Measurements from ENCODE around the gene GEMIN2.
"Not testable (repeated sequence)": the region's sequence is repeated elsewhere in the genome, so short reads cannot be mapped to it uniquely, and the experiment has no call there.

Gene GEMIN2

DNA sequence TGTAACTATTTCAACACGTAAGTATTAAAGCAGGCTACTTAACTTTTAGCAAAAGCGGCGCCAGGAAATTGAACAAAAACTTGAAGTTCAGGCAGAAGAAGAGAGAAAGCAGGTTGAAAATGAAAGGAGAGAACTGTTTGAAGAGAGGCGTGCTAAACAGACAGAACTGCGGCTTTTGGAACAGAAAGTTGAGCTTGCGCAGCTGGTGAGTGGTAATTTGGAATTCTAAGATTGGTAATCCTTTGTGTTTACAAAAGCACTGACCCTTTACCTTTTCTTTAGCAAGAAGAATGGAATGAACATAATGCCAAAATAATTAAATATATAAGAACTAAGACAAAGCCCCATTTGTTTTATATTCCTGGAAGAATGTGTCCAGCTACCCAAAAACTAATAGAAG is 64.9 kb downstream of the GEMIN2 start:
- DNase-seq: no peak

DNA sequence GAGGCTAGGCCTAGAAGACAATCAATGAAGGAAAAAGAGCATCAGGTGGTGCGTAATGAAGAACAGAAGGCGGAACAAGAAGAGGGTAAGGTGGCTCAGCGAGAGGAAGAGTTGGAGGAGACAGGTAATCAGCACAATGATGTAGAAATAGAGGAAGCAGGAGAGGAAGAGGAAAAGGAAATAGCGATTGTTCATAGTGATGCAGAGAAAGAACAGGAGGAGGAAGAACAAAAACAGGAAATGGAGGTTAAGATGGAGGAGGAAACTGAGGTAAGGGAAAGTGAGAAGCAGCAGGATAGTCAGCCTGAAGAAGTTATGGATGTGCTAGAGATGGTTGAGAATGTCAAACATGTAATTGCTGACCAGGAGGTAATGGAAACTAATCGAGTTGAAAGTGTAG is 66.4 kb downstream of the GEMIN2 start:
- no peak for DNase-seq

DNA sequence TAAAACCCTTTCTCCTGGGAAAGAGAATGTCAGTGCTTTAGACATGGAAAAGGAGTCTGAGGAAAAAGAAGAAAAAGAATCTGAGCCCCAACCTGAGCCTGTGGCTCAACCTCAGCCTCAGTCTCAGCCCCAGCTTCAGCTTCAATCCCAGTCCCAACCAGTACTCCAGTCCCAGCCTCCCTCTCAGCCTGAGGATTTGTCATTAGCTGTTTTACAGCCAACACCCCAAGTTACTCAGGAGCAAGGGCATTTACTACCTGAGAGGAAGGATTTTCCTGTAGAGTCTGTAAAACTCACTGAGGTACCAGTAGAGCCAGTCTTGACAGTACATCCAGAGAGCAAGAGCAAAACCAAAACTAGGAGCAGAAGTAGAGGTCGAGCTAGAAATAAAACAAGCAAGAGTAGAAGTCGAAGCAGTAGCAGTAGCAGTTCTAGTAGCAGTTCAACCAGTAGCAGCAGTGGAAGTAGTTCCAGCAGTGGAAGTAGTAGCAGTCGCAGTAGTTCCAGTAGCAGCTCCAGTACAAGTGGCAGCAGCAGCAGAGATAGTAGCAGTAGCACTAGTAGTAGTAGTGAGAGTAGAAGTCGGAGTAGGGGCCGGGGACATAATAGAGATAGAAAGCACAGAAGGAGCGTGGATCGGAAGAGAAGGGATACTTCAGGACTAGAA is 67.0 kb downstream of the GEMIN2 start:
- DNase-seq: no peak

DNA sequence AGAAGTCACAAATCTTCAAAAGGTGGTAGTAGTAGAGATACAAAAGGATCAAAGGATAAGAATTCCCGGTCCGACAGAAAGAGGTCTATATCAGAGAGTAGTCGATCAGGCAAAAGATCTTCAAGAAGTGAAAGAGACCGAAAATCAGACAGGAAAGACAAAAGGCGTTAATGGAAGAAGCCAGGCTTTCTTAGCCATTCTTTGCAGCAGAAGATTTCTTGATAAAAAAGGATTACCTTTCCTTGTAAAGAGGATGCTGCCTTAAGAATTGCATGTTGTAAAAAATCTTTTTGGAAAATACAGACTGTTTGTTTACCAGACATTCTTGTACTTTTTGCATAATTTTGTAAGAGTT is 67.5 kb downstream of the GEMIN2 start:
- no peak for DNase-seq

DNA sequence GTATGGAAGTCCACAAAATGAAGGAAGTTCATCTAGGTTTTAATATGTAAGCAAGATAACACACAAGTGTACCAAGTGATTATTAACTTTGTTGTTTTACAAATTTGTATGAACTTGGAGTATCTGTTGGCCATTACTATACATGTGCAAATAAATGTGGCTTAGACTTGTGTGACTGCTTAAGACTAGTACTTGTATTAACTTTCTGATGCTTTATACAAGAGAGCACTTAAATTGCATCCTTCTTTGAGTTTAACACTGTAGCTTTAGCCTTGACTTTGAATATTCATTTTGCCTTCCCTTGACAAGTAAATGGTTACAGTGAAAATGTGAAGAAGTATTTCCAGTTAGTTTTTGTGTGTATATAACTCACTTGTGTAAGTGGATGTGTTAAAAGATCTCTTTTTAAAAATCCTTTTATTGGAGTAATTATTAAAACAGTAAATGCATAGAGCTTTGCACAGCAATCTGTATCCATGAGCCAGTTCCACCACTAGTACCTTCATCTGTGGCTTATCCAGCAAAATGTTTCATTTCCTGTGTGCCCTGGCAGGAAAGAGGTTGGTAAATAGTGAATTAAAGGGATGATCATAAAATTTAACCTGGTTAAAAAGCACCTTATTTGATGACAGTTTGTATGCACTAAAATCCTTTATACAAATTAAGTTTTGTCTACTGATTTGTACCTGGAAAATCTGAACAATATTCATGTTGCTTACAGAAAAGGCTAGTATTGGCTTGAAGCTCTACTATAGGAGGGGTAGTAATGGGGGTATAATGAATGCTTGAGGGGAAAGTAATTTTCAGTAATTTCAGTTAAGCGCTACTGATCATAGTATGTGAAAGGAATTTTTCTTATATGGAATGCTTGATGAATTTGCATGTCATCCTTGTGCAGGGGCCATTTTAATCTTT is 68.9 kb downstream of the GEMIN2 start:
- DNase-seq: no peak

DNA sequence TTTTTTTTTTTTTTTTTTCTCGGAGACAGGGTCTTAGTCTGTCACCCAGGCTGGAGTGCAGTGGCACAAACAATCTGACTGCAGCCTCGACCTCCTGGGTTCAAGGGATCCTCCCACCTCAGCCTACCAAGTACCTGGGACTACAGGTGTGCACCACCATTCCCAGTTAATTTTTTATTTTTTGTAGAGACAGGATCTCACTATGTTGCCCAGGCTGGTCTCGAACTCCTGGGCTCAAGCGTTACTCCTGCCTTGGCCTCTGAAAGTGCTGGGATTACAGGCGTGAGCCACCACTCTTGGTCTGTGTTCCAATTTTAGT is 69.5 kb downstream of the GEMIN2 start:
- not testable (repeated sequence) for DNase-seq

DNA sequence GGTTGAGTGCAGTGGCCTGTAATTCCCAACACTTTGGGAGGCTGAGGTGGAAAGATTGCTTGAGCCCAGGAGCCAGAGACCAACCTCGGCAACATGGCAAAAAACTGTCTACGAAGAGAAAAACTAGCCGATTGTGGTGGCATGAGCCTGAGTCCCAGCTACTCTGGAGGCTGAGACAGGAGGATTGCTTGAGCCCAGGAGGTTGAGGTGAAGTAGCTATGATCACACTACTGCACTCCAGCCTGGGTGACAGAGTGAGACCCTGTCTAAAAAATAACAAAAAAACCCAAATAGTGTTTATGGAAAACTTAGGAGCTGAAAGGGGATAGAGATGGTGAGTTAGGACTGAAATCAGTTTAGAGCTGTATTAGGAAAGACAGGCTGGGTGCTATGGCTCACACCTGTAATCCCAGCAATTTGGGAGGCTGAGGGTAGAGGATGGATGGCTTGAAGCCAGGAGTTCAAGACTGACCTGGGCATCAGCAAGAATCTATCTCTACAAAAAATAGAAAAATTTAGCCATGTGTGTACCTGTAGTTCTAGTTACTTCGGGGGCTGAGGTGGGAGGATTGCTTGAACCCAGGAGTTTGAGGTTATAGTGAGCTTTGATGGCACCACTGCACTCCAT is 70.6 kb downstream of the GEMIN2 start:
- no peak for DNase-seq

DNA sequence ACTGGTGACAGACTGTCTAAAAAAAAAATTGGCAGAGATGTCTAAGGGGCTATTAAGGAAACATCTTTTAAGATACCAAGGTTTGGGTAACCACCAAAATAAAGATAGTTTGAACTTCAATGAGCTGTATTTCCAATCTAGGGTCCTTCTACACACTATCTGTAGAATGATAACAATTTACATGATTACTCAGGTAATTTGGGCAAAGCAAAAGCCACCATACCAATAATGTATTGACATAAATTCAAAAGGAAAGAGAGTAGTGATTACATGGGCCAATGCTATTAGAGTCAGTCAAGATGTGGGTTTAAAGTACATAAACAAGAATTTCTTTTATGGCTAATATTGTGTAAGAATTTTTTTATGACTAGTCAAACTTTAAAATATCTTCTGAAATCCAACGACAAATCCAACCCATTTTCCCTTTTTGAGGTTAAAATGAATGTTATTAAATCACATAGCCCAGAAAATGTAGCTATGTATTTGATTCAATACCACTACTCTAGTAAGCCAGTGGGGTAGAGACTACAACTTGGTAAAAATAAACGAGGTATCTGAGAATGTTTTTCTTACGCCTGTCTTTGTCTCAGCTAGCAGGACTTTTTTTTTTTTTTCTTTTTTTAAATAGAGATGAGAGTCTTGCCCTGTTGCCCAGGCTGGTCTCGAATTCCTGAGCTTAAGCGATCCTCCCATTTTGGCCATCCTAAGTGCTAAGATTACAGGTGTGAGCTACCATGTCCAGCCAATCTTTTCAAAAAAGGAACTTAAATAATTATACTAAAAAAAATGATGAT is 71.3 kb downstream of the GEMIN2 start:
- DNase-seq: no peak

Data from NCI-H510A (cell line).